ENCODE measurements around the gene MPHOSPH6. TPM values are rescaled to one million over a fixed set of nuclear protein-coding genes. Genes with fewer than 3 reads are reported as not detected.

Gene MPHOSPH6
- total RNA-seq, 4 donors from 2014 or later: 35.3 to 73.5 (median 51.9) TPM

GRCh38 chr16:82133798-82134197, 36.2 kb downstream of the MPHOSPH6 start:
- Histone ChIP-seq H3K4me3 (no peak overlapping the region), H3K9me3 (no peaks in the 10 kb centered on the region), H3K4me1 (no peaks in the 10 kb centered on the region), H3K36me3 (no peaks in the 10 kb centered on the region), H3K27me3 (no peaks in the 10 kb centered on the region), H3K27ac (no peak overlapping the region)
- no peak for DNase-seq
- WGBS, 2 donors: 65 to 79% methylated on average over 5 to 6 of the region's 6 CpGs
- intact Hi-C loops (cut with DNase I): no loop called here
- TF ChIP-seq, protein P1, sequence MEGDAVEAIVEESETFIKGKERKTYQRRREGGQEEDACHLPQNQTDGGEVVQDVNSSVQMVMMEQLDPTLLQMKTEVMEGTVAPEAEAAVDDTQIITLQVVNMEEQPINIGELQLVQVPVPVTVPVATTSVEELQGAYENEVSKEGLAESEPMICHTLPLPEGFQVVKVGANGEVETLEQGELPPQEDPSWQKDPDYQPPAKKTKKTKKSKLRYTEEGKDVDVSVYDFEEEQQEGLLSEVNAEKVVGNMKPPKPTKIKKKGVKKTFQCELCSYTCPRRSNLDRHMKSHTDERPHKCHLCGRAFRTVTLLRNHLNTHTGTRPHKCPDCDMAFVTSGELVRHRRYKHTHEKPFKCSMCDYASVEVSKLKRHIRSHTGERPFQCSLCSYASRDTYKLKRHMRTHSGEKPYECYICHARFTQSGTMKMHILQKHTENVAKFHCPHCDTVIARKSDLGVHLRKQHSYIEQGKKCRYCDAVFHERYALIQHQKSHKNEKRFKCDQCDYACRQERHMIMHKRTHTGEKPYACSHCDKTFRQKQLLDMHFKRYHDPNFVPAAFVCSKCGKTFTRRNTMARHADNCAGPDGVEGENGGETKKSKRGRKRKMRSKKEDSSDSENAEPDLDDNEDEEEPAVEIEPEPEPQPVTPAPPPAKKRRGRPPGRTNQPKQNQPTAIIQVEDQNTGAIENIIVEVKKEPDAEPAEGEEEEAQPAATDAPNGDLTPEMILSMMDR (IDR thresholded peaks at IDR 0.05): no peak
- TF ChIP-seq POLR2A (IDR thresholded peaks at IDR 0.05): no peak

- Histone ChIP-seq H3K36me3 (no peaks in the 10 kb centered on the region), H3K27me3 (no peaks in the 10 kb centered on the region), H3K4me1 (no peaks in the 10 kb centered on the region), H3K27ac (no peak overlapping the region), H3K9me3 (no peaks in the 10 kb centered on the region), H3K4me3 (no peak overlapping the region)
- DNase-seq: no peak
- 84 to 90% methylated on average over 3 of the region's 3 CpGs for WGBS, 2 donors
- intact Hi-C loops (cut with DNase I): no loop called here
- TF ChIP-seq POLR2A (IDR thresholded peaks at IDR 0.05): no peak
- TF ChIP-seq, protein P1 (IDR thresholded peaks at IDR 0.05): no peak
Measured at GRCh38 chr16:82129881-82130280, 40.1 kb downstream of the MPHOSPH6 start.

DNA sequence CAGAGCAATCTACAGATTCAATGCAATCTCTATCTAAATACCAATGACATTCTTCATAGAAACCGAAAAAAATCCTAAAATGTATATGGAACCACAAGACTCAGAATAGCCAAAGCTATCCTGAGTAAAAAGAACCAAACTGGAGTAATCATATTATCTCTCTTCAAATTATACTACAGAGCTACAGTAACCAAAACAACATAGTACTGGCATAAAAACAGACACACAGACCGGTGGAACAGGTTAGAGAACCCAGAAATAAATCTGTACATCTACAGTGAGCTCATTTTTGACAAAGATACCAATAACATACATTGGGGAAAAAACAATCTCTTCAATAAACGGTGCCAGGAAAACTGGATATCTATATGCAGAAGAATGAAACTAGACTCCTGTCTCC, 45.4 kb downstream of the MPHOSPH6 start:
- Histone ChIP-seq H3K27ac (no peak overlapping the region), H3K36me3 (no peaks in the 10 kb centered on the region), H3K4me3 (no peak overlapping the region), H3K27me3 (no peaks in the 10 kb centered on the region), H3K9me3 (no peaks in the 10 kb centered on the region), H3K4me1 (no peaks in the 10 kb centered on the region)
- intact Hi-C loops (cut with DNase I): no loop called here
- TF ChIP-seq, protein P1 (IDR thresholded peaks at IDR 0.05): no peak
- TF ChIP-seq POLR2A (IDR thresholded peaks at IDR 0.05): no peak
- no peak for DNase-seq
- WGBS, 2 donors: 74 to 84% methylated on average over 3 of the region's 3 CpGs

DNA sequence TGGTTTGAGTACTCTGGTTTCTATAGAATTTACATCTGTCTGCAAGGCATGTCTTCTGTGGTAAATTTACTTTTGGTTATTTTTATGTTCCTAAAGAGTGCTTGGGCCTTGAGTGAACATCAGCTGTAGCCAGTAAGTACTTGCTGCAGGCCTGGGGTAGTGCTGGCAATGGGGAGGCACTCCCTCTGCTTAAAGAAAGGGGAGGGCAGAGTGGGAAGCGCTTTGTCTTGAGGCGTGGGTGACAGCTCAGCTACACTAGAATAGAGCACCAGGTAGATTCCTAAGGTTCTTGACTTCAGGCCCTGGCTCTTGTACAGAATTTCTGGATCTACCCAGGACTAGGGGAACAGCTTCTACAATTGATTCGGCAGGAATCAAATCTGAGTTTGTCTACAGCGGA, 50.6 kb downstream of the MPHOSPH6 start:
- no peaks in the 10 kb centered on the region for H3K9me3 ChIP-seq
- H3K27ac ChIP-seq: no peak overlapping the region
- 78 to 82% methylated on average over 2 to 4 of the region's 4 CpGs for WGBS, 2 donors
- no peak overlapping the region for H3K4me3 ChIP-seq
- no peaks in the 10 kb centered on the region for H3K27me3 ChIP-seq
- TF ChIP-seq POLR2A (IDR thresholded peaks at IDR 0.05): no peak
- TF ChIP-seq, protein P1 (IDR thresholded peaks at IDR 0.05): no peak
- intact Hi-C loops (cut with DNase I): no loop called here
- H3K36me3 ChIP-seq: no peaks in the 10 kb centered on the region
- no peaks in the 10 kb centered on the region for H3K4me1 ChIP-seq
- DNase-seq: no peak

DNA sequence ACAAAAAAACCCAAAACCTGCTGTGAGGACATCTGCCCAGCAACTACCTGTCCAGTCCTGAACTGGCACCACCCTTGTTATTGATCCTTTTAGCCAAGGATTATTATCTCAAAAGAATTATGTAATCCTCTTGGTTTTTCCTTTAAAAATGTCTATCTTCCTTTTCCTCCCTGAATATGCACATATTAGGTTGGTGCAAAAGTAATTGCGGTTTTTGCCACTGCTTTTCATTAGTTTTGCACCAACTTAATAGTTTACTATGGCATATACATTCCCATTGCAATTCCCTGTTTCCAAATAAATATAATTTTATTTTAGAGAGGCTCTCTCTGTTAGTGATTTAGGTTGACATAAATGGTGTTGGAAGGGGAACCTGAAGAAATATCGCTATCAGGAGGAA, 51.3 kb downstream of the MPHOSPH6 start:
- no peak overlapping the region for H3K4me3 ChIP-seq
- no peak for DNase-seq
- H3K27ac ChIP-seq: no peak overlapping the region
- H3K9me3 ChIP-seq: no peaks in the 10 kb centered on the region
- H3K36me3 ChIP-seq: no peaks in the 10 kb centered on the region
- H3K27me3 ChIP-seq: no peaks in the 10 kb centered on the region
- TF ChIP-seq POLR2A (IDR thresholded peaks at IDR 0.05): no peak
- TF ChIP-seq, protein P1 (IDR thresholded peaks at IDR 0.05): no peak
- intact Hi-C loops (cut with DNase I): no loop called here
- H3K4me1 ChIP-seq: no peaks in the 10 kb centered on the region
- 85 to 93% methylated on average over 2 of the region's 2 CpGs for WGBS, 2 donors
